Right renal cortex interstitium (tissue), 3 donors: Measurements from ENCODE around the gene USP53. TPM values are rescaled to one million over a fixed set of nuclear protein-coding genes. Genes with fewer than 3 reads are reported as not detected.
A peak's percentile ranks its signal among the peaks of the same experiment; 100 is the strongest.
"Not testable (repeated sequence)": the region's sequence is repeated elsewhere in the genome, so short reads cannot be mapped to it uniquely, and the experiment has no call there.

Experiments used
- DNase-seq, 3 donors: peaks; one replicate each; pipeline ENCODE4 v3.0.0-alpha.2; 2013; ENCODE audit warnings: low read depth in 3 of 3, low spot score in 2 of 3
- polyA plus RNA-seq, 3 donors: library from polyadenylated mRNA; unstranded; fragments of 120-200 nt; gene quantifications; one replicate each; pipeline ENCODE4 v1.2.1, GENCODE V29; 2013; ENCODE audit not compliant: insufficient read length in 3 of 3

The USP53 gene
- polyA plus RNA-seq, 3 donors, result 40.5 to 41.0 (median 40.8) TPM

DNA sequence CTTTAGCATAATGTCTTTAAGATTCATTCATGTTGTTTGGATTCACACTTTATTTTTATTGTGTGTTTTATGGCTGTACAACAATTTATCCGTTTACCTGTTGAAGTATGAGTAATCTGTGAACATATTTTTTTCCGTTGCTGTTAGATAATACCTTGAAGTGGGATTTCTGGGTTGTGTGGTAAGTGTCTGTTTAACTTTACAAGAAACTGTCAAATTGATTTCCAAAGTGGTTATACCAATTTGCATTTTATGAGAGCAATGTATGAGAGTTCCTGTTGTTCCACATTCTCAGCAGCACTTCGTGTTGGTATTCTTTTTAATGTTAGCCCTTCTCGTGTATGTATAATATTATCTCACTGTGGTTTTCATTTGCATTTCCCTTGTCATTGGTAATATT is 53.6 kb downstream of the USP53 start:
- DNase-seq, result no peak

DNA sequence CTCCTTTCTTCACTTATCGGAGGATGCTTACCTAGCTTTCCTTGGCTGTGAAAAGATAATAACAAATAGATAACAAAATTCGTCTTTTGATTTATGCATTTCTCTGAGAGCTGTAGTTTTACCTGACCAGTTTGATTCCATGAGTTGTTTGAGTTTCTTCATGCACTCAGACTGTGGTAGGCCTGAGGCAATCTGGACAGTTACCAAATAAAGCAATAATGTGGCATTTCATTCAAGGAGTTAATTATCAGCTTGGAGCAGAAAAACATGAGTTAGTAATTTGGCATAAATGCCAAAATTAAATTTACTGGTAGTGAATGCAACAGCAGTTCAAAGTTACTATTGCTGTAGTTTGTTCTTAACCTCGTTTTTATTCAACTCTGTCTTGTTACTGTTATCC is 56.0 kb downstream of the USP53 start:
- DNase-seq, result no peak

DNA sequence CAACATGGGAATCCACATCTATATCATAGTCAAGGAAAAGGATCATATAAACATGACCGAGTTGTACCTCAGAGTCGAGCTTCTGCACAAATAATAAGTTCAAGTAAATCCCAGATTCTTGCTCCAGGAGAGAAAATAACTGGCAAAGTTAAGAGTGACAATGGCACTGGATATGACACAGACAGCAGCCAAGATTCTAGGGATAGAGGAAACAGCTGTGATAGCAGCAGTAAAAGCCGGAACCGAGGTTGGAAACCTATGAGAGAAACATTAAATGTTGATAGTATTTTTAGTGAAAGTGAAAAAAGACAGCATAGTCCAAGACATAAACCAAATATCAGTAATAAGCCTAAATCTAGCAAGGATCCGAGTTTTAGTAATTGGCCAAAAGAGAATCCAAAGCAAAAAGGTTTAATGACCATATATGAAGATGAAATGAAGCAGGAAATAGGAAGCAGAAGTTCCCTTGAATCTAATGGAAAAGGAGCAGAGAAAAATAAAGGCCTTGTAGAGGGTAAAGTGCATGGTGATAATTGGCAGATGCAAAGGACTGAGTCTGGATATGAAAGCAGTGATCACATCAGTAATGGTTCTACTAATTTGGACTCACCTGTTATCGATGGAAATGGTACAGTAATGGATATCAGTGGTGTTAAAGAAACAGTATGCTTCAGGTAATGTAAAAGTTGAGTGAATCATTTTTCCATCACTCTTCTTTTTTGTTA is 59.0 kb downstream of the USP53 start:
- DNase-seq, result no peak

DNA sequence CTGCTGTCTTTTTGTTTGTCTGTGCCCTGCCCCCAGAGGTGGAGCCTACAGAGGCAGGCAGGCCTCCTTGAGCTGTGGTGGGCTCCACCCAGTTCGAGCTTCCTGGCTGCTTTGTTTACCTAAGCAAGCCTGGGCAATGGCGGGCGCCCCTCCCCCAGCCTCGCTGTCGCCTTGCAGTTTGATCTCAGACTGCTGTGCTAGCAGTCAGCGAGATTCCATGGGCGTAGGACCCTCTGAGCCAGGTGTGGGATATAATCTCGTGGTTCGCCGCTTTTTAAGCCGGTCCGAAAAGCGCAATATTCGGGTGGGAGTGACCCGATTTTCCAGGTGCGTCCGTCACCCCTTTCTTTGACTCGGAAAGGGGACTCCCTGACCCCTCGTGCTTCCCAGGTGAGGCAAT is 67.0 kb downstream of the USP53 start:
- DNase-seq, result not testable (repeated sequence)

DNA sequence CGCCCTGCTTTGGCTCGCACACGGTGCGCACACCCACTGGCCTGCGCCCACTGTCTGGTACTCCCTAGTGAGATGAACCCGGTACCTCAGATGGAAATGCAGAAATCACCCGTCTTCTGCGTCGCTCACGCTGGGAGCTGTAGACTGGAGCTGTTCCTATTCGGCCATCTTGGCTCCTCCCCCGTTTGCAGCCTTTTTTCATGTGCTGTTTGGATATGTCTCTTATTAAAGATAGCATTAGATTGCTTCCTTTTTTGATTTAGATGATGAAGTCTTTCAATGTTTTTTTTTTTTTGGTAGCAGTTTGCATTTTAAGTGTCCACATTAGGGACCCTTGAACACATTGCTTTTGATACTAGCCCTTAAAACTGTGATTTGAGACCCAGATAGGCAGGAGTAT is 67.4 kb downstream of the USP53 start:
- DNase-seq, result not testable (repeated sequence)

DNA sequence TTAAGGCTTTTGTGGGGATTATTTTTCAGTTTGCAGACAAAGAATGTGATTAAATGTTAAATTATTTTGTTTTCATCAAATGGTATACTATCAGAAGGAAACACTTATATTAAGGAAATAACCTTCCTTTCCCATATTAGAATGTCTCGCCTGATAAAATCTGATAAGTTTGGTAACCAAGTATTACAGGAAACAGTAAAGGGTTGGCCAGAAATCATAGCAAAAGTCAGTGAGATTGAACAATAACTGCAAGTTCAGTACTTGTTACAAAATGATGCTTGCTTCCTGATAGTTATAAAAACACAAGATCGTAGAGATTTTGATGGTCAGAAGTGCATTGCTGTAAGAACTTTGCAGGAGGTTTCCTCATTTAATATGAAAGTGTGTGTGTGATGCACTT is 68.9 kb downstream of the USP53 start:
- no peak for DNase-seq

DNA sequence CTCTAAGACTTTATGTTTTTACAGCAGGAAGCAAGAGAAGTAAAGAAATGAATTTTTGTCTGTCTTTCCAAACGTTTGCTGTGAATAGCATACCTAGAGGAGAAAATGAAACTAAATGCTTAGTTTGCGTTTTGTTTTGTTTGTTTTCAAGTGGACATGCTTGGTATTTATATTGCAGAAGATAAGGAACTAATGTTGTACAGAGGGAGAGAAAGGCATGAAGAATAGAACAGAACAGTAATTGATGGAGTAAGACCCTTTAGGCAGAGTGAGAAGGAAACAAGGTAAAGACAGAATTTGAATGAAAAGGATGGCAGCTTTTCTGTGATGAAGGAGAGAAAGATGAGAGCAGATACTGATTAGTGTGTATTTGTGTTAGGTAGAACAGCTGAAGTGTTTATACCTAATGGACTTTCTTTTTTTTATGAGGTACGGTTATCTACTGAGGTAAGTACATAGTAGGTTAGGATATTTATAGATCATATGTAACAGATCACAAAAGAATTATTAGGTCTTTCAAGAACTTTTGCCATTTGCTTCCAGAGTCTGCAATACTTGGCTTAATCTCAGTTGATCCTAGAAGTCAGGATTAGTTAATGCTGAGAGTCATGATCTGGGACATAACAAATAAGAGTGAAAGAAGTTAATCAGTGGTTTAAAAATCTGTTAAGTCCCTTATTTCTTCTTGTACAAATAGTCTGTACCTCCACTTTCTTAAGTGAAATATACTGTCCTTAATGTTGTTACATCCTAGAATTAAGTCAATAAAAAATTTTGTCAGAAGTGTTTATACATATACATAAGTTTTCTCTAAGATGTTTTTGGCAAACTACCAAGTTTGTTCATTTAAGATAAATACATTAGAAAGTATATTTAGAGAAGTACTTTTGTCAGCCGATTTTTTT is 72.6 kb downstream of the USP53 start:
- DNase-seq, result no peak

DNA sequence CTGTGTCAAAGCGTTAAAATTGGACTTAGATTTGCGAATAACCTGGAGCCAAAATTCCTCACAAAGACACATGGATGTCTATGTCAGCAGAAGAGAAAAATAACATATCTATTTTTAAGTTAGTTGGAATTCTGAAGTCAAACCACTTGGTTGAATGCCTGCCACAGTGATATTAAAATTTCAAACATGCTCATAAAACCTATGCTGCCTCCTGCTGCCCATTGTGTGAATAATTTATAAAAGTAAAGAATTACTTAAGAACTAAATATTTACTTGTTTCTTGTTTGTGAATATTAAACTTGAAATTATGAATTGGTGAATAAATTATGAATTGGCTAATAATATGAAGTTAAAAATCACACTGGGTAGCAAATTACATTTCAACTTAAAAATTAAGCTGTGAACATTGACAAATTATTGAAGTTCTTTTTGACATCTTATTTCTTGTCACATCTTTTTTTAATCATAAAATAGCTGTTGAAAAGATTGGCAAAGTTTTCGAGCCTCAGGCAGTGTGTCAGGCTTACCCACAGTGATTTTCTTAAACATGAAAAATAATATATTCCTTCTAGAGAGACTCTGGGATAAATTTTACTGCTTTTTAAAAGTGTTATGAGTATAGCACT is 74.0 kb downstream of the USP53 start:
- DNase-seq, result no peak

DNA sequence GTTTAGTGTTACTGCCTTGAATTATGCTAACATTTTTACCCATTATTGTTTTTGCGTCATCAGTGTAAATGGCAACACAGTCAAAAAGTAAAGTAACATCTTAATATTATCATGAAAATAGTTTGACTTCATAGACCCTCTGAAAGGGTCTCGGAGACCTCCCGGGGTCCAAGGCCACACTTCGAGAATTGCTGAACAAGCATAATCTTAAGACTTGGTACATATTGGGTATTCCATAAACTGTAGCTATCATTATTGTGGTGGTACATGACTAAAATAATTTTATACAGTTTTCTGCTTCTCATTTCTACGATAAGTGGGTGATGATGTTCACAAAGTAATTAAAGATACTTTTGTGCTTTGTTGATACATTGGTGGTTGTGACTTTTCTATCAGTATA is 76.8 kb downstream of the USP53 start:
- DNase-seq, result no peak

DNA sequence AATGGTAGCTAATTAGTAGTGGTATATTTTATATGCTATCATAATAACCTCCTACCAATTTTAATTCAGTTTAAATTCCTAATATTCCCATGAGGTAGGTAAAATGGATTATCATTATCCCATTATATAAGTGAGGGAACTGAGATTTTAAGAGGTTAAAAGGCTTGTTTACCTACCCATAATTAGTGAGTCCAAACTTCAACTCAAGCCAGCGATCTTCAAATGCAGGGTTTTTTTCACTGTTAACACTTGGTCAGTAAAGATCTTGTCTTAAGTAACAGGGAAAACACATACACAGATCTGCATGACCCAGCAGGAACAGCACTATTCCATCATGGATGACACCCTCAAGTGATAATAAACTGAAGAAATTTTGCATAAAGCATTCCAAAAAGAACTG is 78.1 kb downstream of the USP53 start:
- DNase-seq, result no peak

DNA sequence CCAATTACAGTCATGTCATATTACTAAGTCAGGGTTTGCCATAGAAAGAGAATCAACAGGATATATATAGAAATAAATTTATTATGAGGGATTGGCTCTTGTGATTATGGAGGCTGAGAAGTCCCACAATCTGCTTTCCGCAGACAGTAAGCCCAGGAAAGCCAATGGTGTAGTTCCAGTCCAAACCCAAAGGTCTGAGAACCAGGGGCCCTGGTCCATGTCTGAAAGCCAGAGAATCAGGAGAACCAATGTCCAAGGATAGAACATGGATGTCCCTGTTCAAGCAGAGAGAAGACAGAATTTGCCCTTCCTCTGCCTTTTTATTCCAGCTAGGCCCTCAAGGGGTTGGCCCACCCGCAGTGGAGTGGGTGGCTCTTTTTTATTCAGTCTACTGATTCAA is 83.8 kb downstream of the USP53 start:
- no peak for DNase-seq

DNA sequence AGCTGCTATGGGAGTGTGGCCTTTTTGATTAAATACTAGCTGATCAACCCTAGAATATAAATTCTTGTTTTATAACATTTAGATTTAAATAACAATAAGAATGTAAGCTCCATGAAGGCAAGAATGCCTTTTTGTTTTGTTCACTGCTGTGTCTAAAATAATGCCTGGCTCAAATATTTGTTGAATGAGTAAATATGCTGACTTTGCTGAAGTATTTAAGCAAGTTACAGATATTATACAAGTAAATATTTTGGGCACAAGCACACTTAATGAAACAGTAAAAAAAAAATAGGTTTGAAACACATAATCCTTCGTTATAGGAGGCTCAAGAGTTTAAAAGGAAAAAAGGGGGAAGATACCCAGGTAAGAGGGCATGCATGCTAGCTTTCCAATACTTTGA is 85.3 kb downstream of the USP53 start:
- DNase-seq, result no peak

DNA sequence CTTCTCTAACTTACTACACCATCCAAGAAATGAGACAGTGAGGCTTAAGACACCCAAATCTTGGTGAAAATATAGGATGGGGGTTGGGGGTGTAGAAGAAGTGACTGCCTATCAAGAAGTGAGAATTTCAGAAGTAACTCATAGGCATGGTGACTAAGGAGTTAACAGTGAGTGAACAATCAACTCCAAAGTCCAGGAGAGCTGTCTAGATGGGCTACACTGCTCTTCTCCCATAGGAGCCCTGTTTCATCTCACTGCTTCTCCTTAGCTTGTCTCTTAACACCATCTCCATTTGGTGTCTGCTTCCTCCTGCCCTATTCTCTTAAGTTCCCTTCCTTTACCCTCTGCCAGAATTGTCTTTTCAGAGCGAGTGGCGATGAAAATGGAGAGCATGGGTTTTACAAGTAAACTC is 86.8 kb downstream of the USP53 start:
- no peak for DNase-seq

DNA sequence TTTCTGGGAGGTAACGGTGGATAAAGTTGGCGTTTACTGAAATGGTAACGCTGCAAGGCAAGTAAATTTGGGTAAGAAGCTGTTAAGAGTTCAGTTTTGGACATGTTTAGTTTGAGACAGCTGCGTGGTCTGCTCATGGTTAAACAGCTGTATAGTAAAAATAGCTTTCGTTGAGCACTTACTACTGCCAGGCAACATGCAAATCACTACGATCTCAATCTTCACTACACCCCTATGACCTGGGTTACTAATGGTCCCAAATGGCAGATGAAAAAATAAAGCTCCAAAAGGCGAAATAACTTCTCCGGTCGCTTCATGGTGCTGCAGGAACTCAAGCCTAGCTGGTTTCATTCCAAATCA is 87.2 kb downstream of the USP53 start:
- no peak for DNase-seq

DNA sequence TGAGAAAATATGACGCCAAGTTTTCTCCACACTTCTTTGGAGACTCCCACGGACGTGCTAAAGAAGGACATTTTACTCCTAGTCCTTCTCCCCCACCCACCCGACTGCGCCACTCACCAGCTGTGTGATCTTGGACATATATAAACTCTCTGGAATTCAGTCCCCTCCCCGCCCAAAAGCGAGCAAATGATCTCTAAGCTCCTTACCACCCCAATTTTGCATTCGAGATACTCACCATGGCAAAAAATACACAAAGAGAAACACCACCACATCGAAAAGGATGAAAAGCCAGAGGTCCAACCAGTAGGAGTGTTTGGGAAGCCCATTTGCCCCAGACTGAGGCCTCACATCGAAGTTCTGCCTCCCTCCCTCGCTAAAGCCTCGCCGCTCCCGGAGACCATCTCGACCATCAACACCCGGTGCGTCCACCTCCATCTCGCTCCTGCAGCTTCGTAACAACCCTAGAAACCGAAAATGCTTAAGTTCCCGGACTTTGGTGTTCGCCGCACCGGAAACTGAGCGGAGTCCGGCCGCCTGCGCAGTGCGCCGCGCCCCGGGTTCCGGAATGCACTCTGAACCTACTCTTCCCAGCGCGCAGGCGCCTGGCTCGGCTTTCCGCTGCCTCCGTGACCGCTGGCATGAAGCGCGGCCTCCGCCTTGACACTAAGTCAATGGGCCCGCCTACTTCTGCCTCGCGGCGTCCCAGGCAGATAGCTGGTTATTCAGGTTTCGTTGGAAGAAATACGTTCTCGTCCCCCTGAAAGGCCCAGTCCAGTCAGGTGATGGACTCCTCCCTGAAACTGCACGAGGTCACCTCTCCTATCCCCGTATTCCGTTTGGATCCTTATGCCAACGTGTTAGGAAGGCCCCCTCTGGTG is 87.8 kb downstream of the USP53 start:
- DNase-seq, result peak; percentile 77 to 83 (median 78)

DNA sequence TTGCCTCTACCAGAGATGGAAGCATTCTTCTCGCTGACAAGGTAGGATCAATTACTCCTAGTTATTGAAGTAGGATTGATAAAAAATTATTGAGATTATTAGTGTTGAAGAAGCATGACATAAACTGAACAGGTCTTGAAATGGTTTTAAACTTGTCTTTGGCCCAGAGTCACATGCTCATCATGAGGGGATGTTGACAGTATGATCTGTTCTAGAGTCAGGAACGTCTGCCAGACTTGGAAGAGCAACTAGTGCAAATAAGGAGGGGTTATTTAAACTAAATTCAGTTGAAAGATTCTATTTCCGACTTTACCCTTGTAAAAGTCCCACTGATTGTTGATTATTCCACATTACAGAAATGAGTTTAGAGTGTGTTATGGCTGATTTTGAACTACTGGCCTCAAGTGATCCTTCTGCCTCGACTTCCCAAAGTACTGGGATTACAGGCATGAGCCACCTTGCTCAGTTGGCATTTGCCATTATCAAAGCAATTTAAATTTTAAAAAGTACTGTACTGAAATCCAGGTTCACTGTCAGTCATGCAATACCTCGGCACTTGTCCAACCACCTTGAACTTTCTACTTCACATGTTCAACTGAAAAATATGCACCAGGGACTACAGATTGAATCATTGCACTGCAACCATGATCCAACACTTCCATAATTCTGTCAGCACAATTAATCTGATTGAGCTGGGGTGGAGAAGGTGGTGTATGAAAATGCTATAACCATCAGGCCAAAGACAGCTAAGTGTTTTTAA is 89.7 kb downstream of the USP53 start:
- DNase-seq, result no peak

DNA sequence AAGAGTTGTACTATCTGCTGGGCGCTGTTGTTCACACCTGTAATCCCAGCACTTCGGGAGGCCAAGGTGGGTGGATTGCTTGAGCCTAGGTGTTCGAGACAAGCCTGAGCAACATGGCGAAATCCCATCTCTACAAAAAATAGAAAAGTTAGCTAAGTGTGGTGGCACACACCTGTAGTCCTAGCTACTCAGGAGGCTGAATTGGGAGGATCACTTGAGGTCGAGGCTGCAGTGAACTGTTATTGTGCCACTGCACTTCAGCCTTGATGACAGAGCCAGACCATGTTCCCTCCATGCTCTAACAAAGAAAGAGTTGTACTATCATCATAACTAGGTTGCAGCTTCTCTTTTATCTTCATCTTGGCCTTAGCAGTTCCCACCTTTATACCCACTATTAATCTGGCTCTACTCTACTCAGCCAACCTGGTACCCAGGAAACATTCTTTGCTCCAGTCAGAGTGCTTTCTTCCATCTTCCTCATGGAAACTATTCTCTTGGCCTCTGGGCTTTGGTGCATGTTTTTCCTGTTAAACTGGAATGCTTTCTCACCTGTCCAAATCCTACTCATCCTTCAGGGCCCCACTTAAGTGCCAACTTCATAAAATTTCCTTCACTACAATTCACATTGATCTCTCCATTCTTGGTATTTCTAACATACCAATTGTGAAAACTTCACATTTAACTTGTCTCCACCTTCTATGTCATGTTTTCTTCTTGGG is 91.2 kb downstream of the USP53 start:
- DNase-seq, result no peak

DNA sequence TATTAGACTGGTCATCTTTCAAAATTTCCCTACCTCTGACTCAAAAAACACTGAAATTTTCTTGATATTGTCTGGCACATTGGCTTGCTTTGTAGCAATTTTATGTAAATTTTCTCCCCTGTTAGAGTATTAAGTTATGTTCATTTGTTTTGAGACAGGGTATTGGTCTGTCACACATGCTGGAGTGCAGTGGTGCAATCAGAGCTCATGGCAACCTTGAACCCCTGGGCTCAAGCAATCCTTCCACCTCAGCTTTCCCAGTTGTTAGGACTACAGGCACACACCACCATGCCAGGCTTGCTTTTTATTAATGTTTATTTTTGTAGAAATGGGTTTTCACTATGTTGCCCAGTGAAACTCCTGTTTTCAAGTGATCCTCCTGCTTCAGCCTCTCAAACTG is 91.9 kb downstream of the USP53 start:
- no peak for DNase-seq

DNA sequence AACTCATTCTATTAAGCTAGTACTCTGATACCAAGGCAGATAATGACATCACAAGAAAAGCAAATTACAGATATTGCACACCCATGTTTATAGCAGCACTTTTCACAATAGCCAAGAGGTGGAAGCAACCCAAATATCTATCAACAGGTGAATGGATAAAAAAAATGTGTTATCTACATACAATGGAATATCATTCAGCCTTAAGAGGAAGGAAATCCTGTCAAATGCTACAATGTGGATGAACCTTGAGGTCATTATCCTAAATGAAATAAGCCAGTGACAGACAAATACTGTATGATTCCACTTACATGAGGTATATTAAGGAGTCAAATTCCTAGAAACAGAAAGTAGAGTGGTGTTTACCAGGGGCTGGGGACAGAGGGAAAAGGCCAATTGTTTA is 95.1 kb downstream of the USP53 start:
- DNase-seq, result no peak
